Ishikawa (cell line): Measurements from ENCODE around the gene HOMER2.
A peak's percentile ranks its signal among the peaks of the same experiment; 100 is the strongest.

Experiments used
- CEBPB ChIP-seq: IDR thresholded peaks from 2 replicates; pipeline ENCODE4 v1.6.1; 2012
- CREB1 ChIP-seq: IDR thresholded peaks from 2 replicates; pipeline ENCODE4 v1.6.1; 2012; ENCODE audit warnings: low read depth
- EGR1 ChIP-seq: IDR thresholded peaks from 2 replicates; pipeline ENCODE4 v1.6.1; 2012
- EP300 ChIP-seq: IDR thresholded peaks from 2 replicates; pipeline ENCODE4 v1.6.1; 2012; ENCODE audit warnings: borderline replicate concordance
- FOXM1 ChIP-seq: IDR thresholded peaks from 2 replicates; pipeline ENCODE4 v1.6.1; 2012; ENCODE audit warnings: low read depth, borderline replicate concordance
- MAX ChIP-seq: IDR thresholded peaks from 2 replicates; pipeline ENCODE4 v1.6.1; 2012
- NFIC ChIP-seq: IDR thresholded peaks from 2 replicates; pipeline ENCODE4 v1.6.1; 2012
- RAD21 ChIP-seq: IDR thresholded peaks from 2 replicates; pipeline ENCODE4 v1.6.1; 2012; ENCODE audit warnings: low read depth
- TAF1 ChIP-seq: IDR thresholded peaks from 2 replicates; pipeline ENCODE4 v1.6.1; 2012; ENCODE audit warnings: low read depth, mild to moderate bottlenecking
- TCF12 ChIP-seq: IDR thresholded peaks from 2 replicates; pipeline ENCODE4 v1.6.1; 2012; ENCODE audit warnings: low read depth
- TEAD4 ChIP-seq: IDR thresholded peaks from 2 replicates; pipeline ENCODE4 v1.6.1; 2012
- YY1 ChIP-seq: IDR thresholded peaks from 2 replicates; pipeline ENCODE4 v1.6.1; 2012; ENCODE audit warnings: low read depth
- ZBTB7A ChIP-seq: IDR thresholded peaks from 2 replicates; pipeline ENCODE4 v1.6.1; 2012; ENCODE audit warnings: low read depth
- TF ChIP-seq, protein P1 (sequence below): IDR thresholded peaks from 2 replicates; pipeline ENCODE4 v1.6.1; 2012; ENCODE audit warnings: low read depth, mild to moderate bottlenecking

GRCh38 chr15:82944821-82945220 is 7.7 kb downstream of the HOMER2 start:
- no peak for TF ChIP-seq MAX
- TF ChIP-seq TCF12: peak; percentile 58
- TF ChIP-seq, protein P1, sequence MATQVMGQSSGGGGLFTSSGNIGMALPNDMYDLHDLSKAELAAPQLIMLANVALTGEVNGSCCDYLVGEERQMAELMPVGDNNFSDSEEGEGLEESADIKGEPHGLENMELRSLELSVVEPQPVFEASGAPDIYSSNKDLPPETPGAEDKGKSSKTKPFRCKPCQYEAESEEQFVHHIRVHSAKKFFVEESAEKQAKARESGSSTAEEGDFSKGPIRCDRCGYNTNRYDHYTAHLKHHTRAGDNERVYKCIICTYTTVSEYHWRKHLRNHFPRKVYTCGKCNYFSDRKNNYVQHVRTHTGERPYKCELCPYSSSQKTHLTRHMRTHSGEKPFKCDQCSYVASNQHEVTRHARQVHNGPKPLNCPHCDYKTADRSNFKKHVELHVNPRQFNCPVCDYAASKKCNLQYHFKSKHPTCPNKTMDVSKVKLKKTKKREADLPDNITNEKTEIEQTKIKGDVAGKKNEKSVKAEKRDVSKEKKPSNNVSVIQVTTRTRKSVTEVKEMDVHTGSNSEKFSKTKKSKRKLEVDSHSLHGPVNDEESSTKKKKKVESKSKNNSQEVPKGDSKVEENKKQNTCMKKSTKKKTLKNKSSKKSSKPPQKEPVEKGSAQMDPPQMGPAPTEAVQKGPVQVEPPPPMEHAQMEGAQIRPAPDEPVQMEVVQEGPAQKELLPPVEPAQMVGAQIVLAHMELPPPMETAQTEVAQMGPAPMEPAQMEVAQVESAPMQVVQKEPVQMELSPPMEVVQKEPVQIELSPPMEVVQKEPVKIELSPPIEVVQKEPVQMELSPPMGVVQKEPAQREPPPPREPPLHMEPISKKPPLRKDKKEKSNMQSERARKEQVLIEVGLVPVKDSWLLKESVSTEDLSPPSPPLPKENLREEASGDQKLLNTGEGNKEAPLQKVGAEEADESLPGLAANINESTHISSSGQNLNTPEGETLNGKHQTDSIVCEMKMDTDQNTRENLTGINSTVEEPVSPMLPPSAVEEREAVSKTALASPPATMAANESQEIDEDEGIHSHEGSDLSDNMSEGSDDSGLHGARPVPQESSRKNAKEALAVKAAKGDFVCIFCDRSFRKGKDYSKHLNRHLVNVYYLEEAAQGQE: no peak
- no peak for TF ChIP-seq TAF1
- no peak for TF ChIP-seq NFIC
- no peak for TF ChIP-seq ZBTB7A
- TF ChIP-seq EP300: 0 out of 2 replicates have a peak, but pooled peaks have one; percentile 37
- no peak for TF ChIP-seq YY1
- TF ChIP-seq RAD21: no peak
- TF ChIP-seq CEBPB: peak; percentile 14; the same call in 1 of the 2 replicates
- TF ChIP-seq CREB1: no peak
- no peak for TF ChIP-seq TEAD4
- no peak for TF ChIP-seq EGR1
- no peak for TF ChIP-seq FOXM1
